HG03342 (cell line): ENCODE results near the gene PLXDC2.
"Not testable (repeated sequence)": the region's sequence is repeated elsewhere in the genome, so short reads cannot be mapped to it uniquely, and the experiment has no call there.

Experiments used
- ATAC-seq: cut with Tn5 transposase; IDR thresholded peaks from one replicate; pipeline ENCODE4 v1.9.1; 2021; ENCODE audit warnings: mild to moderate bottlenecking, moderate library complexity; ENCODE audit not compliant: unreplicated experiment

PLXDC2 gene

GRCh38 chr10:20166096-20166675 is 350.0 kb downstream of the PLXDC2 start:
- no peak for ATAC-seq

GRCh38 chr10:20170661-20171060 is 354.4 kb downstream of the PLXDC2 start:
- no peak for ATAC-seq

GRCh38 chr10:20173046-20173445 is 356.8 kb downstream of the PLXDC2 start:
- no peak for ATAC-seq

GRCh38 chr10:20175719-20176118 is 359.5 kb downstream of the PLXDC2 start:
- no peak for ATAC-seq

GRCh38 chr10:20180766-20181165 is 364.5 kb downstream of the PLXDC2 start:
- ATAC-seq, result no peak

- ATAC-seq, result no peak
Observed at GRCh38 chr10:20181434-20181833, 365.2 kb downstream of the PLXDC2 start.

- no peak for ATAC-seq
Observed at GRCh38 chr10:20185116-20185515, 368.9 kb downstream of the PLXDC2 start.

- ATAC-seq, result not testable (repeated sequence)
Observed at GRCh38 chr10:20191392-20191791, 375.2 kb downstream of the PLXDC2 start.

GRCh38 chr10:20195076-20195475 is 378.8 kb downstream of the PLXDC2 start:
- ATAC-seq, result no peak

- ATAC-seq, result no peak
Observed at GRCh38 chr10:20200758-20201157, 384.5 kb downstream of the PLXDC2 start.

GRCh38 chr10:20202337-20202736 is 386.1 kb downstream of the PLXDC2 start:
- no peak for ATAC-seq

- no peak for ATAC-seq
Observed at GRCh38 chr10:20207653-20208052, 391.4 kb downstream of the PLXDC2 start.

- not testable (repeated sequence) for ATAC-seq
Observed at GRCh38 chr10:20209098-20209497, 392.9 kb downstream of the PLXDC2 start.

GRCh38 chr10:20215547-20216152 is 399.4 kb downstream of the PLXDC2 start:
- ATAC-seq, result no peak

- no peak for ATAC-seq
Observed at GRCh38 chr10:20221356-20221755, 405.1 kb downstream of the PLXDC2 start.

GRCh38 chr10:20228729-20229128 is 412.5 kb downstream of the PLXDC2 start:
- ATAC-seq, result no peak

GRCh38 chr10:20232079-20232705 is 416.0 kb downstream of the PLXDC2 start:
- no peak for ATAC-seq

GRCh38 chr10:20233423-20233822 is 417.2 kb downstream of the PLXDC2 start:
- no peak for ATAC-seq

- no peak for ATAC-seq
Observed at GRCh38 chr10:20234579-20234978, 418.3 kb downstream of the PLXDC2 start.

GRCh38 chr10:20237091-20237570 is 420.9 kb downstream of the PLXDC2 start:
- no peak for ATAC-seq

- ATAC-seq, result no peak
Observed at GRCh38 chr10:20237586-20237985, 421.4 kb downstream of the PLXDC2 start.

GRCh38 chr10:20240643-20241042 is 424.4 kb downstream of the PLXDC2 start:
- ATAC-seq, result no peak
